ENCODE results near the gene BSPRY. TPM values are rescaled to one million over a fixed set of nuclear protein-coding genes. Genes with fewer than 3 reads are reported as not detected.
"Not testable (repeated sequence)": the region's sequence is repeated elsewhere in the genome, so short reads cannot be mapped to it uniquely, and the experiment has no call there.

Gene BSPRY
- total RNA-seq, 2 experiments from 2014 or later = 11.7 to 12.2 TPM

DNA sequence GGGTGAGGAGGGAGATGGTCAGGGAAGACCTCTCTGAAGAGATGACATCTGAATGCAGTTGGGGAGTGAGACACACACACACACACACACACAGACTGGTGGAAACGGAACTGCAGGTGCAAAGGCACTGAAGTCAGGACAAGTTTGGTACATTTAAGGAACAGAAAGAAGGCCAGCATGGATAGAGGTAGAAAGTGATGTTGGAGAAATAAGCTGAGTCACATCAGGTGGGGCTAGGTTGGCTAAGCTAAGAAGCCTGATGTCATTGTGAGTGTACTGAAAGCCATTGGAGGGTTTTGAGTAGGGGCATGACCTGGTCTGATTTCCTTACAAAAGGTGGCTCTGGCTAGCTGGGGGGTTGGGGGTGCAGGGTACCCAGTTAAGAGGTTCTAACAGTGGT is 3.1 kb downstream of the BSPRY start:
- Mint-ChIP-seq H3K27me3 (peaks cover 7% of the 10 kb centered on the region), H3K4me3 (no peak overlapping the region), H3K4me1 (peaks cover 38% of the 10 kb centered on the region), H3K36me3 (peaks cover 4% of the 10 kb centered on the region), H3K27ac (no peak overlapping the region), H3K9me3 (no peaks in the 10 kb centered on the region)
- no peak for DNase-seq

- no peak overlapping the region for H3K27ac Mint-ChIP-seq
- no peak overlapping the region for H3K4me3 Mint-ChIP-seq
- H3K36me3 Mint-ChIP-seq = peaks cover 6% of the 10 kb centered on the region
- H3K27me3 Mint-ChIP-seq = peaks cover 4% of the 10 kb centered on the region
- H3K9me3 Mint-ChIP-seq = no peaks in the 10 kb centered on the region
- DNase-seq = no peak
- H3K4me1 Mint-ChIP-seq = peaks cover 26% of the 10 kb centered on the region
Observed at GRCh38 chr9:113355040-113355596, 5.8 kb downstream of the BSPRY start.

GRCh38 chr9:113356686-113357292 is 7.4 kb downstream of the BSPRY start:
- peaks cover 4% of the 10 kb centered on the region for H3K27me3 Mint-ChIP-seq
- no peak overlapping the region for H3K27ac Mint-ChIP-seq
- H3K9me3 Mint-ChIP-seq = no peaks in the 10 kb centered on the region
- H3K36me3 Mint-ChIP-seq = peaks cover 6% of the 10 kb centered on the region
- DNase-seq = no peak
- H3K4me3 Mint-ChIP-seq = no peak overlapping the region
- H3K4me1 Mint-ChIP-seq = peaks cover 16% of the 10 kb centered on the region

DNA sequence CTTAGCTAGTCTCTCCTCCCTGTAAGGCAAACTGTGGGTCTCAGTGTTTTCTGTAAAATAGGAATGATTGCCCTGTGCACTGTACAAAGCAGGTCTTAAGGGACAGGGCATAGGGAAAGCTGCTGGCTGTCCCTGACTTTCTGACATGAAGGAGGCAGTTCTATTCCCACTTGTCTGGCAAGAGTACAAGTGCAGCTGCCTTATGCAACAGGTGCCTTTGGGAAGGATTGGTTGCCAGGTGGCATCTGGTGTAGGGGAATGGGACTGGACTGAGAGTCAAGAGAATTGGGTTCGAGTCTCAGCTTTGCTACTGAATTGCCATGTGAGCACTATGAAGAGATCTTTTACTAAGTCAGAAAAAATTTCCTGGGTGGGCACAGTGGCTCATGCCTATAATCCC is 10.0 kb downstream of the BSPRY start:
- no peak for DNase-seq
- Mint-ChIP-seq H3K9me3 (no peaks in the 10 kb centered on the region), H3K27me3 (no peaks in the 10 kb centered on the region), H3K27ac (no peak overlapping the region), H3K4me1 (peaks cover 7% of the 10 kb centered on the region), H3K4me3 (no peak overlapping the region), H3K36me3 (peaks cover 2% of the 10 kb centered on the region)

GRCh38 chr9:113360242-113360842 is 11.0 kb downstream of the BSPRY start:
- H3K9me3 Mint-ChIP-seq = no peaks in the 10 kb centered on the region
- H3K4me3 Mint-ChIP-seq = no peak overlapping the region
- H3K27me3 Mint-ChIP-seq = no peaks in the 10 kb centered on the region
- H3K36me3 Mint-ChIP-seq = peaks cover 2% of the 10 kb centered on the region
- DNase-seq = no peak
- H3K27ac Mint-ChIP-seq = no peak overlapping the region
- H3K4me1 Mint-ChIP-seq = peaks cover 7% of the 10 kb centered on the region

DNA sequence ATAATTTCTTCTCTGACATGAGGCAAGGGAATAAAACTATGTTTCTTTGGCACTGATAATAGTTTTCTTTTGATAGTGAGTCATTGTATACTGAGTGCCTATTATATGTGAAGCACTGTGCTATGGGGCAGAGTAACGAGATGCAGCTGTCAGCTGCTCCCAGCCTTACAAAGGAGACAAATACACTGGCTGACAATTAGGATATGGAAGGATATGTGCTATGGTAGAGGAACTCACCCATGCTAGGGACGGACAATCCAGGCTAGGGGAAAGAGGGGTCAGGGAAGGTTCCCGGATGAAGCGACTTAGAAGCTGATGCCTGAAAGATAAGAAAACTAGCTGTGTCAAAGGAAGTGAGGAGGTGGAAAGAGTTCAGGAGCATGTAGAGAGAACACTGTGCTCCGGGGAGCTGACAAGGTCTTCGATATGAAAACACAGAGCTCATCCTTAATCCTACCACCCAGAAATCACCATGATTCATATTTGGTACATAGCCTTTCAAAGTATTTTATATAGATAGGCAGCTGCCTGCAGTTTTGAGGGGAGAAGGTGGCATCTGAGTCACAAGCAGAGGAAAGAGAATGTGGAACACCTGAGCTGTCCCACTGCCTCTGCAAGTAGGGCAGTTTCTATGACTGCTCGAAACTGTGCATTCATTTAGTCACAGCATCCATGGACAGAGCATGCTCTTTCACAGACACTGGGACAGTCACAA is 12.1 kb downstream of the BSPRY start:
- Mint-ChIP-seq H3K4me3 (no peak overlapping the region), H3K27ac (no peak overlapping the region)

GRCh38 chr9:113363336-113363735 is 14.0 kb downstream of the BSPRY start:
- Mint-ChIP-seq H3K4me3 (no peak overlapping the region), H3K27me3 (no peaks in the 10 kb centered on the region), H3K9me3 (no peaks in the 10 kb centered on the region), H3K4me1 (peaks cover 7% of the 10 kb centered on the region), H3K36me3 (peaks cover 2% of the 10 kb centered on the region), H3K27ac (no peak overlapping the region)
- no peak for DNase-seq

More for the DNA sequence above, 12.1 kb downstream of the BSPRY start:
- no peak for DNase-seq
- H3K27me3 Mint-ChIP-seq = no peaks in the 10 kb centered on the region
- H3K36me3 Mint-ChIP-seq = peaks cover 2% of the 10 kb centered on the region
- peaks cover 7% of the 10 kb centered on the region for H3K4me1 Mint-ChIP-seq
- H3K9me3 Mint-ChIP-seq = no peaks in the 10 kb centered on the region

- Mint-ChIP-seq H3K36me3 (no peaks in the 10 kb centered on the region), H3K27me3 (no peaks in the 10 kb centered on the region), H3K9me3 (no peaks in the 10 kb centered on the region), H3K27ac (no peak overlapping the region), H3K4me3 (no peak overlapping the region), H3K4me1 (peaks cover 7% of the 10 kb centered on the region)
- no peak for DNase-seq
Observed at GRCh38 chr9:113364951-113365350, 15.6 kb downstream of the BSPRY start.

DNA sequence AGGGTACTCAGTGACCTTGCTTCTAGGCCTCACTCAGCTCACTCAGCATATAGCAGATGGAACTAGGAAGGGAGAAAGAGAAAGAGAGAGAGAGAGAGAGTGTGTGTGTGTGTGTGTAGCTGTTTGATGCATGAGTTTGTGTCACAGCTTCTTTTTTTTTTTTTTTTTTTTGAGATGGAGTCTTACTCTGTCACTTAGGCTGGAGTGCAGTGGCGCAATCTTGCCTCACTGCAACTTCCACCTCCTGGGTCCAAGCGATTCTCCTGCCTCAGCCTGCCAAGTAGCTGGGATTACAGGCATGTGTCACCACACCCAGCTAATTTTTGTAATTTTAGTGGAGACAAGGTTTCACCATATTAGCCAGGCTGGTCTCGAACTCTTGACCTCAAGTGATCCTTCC is 16.3 kb downstream of the BSPRY start:
- DNase-seq, H3K9me3 Mint-ChIP-seq, H3K36me3 Mint-ChIP-seq, H3K4me3 Mint-ChIP-seq, H3K27me3 Mint-ChIP-seq, H3K27ac Mint-ChIP-seq, H3K4me1 Mint-ChIP-seq: not testable (repeated sequence)

DNA sequence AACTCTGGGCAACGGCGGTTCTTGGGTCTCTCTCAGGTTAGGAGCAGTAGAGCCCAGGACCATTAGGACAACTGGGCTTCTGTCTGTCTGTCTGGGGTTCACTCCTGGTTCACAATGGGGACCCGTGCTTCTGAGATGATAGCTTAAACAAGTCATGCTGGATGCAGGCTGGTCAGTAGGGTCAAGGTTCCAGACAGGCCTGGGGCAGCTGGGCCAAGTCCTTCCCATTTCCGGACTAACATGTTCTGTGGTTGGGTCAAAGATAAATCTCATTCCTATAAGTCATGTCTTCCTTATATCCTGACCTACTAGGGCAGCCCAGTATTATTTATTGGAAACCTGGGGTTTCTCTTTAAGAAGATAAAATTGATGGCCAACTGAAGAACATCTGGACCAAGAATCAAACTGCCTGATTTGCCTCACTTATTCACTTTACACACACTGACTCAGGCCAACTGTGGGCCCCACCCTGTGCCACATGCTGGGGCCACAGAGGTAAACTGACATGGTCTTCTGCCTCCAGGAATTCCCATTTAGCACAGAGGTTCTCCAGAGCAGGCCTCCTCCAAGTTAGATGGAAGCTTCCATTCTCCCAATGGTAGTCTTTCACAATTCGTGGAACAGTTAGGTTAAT is 19.1 kb downstream of the BSPRY start:
- H3K27ac Mint-ChIP-seq = no peak overlapping the region
- H3K4me1 Mint-ChIP-seq = no peaks in the 10 kb centered on the region
- no peaks in the 10 kb centered on the region for H3K27me3 Mint-ChIP-seq
- no peaks in the 10 kb centered on the region for H3K36me3 Mint-ChIP-seq
- DNase-seq = no peak
- H3K4me3 Mint-ChIP-seq = no peak overlapping the region
- no peaks in the 10 kb centered on the region for H3K9me3 Mint-ChIP-seq

- Mint-ChIP-seq H3K4me3 (no peak overlapping the region), H3K27ac (no peak overlapping the region), H3K4me1 (no peaks in the 10 kb centered on the region), H3K27me3 (no peaks in the 10 kb centered on the region), H3K36me3 (no peaks in the 10 kb centered on the region), H3K9me3 (no peaks in the 10 kb centered on the region)
- no peak for DNase-seq
Observed at GRCh38 chr9:113368982-113369854, 19.9 kb downstream of the BSPRY start.

- Mint-ChIP-seq H3K36me3 (peaks cover under 1% of the 10 kb centered on the region), H3K27ac (no peak overlapping the region), H3K4me3 (no peak overlapping the region), H3K27me3 (no peaks in the 10 kb centered on the region), H3K9me3 (no peaks in the 10 kb centered on the region), H3K4me1 (peaks cover 2% of the 10 kb centered on the region)
- no peak for DNase-seq
Observed at GRCh38 chr9:113369855-113370140, 20.5 kb downstream of the BSPRY start.

DNA sequence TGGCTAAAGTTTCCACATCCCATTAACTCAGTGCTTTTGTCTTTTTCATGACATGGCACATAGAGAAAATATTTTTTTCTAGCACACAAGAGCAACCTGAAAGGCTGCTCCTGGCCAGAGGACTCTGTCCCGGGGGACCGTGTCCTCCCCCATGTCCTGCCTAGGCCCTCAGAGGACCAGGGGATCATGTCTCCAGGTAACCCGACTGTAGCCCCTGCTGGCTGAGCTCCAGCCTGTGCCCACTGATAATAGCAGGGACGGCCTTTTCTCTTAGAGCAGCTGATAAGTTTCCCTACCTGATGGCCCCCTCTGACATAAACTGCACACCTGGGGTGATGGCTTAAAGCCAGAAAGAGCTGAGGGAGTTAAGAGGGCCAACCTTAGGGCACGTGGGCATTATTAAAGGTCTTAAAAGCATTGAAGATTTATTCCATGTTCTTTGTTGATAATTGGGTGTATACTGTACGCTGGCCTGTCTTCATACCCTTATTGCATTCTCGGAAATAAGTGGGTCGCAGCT is 21.5 kb downstream of the BSPRY start:
- Mint-ChIP-seq H3K9me3 (no peaks in the 10 kb centered on the region), H3K27me3 (no peaks in the 10 kb centered on the region), H3K27ac (no peak overlapping the region)

GRCh38 chr9:113372059-113372458 is 22.7 kb downstream of the BSPRY start:
- H3K4me1 Mint-ChIP-seq = peaks cover 14% of the 10 kb centered on the region
- no peaks in the 10 kb centered on the region for H3K9me3 Mint-ChIP-seq
- no peaks in the 10 kb centered on the region for H3K27me3 Mint-ChIP-seq
- no peak overlapping the region for H3K27ac Mint-ChIP-seq
- no peak overlapping the region for H3K4me3 Mint-ChIP-seq
- no peak for DNase-seq
- peaks cover 8% of the 10 kb centered on the region for H3K36me3 Mint-ChIP-seq

More for the DNA sequence above, 21.5 kb downstream of the BSPRY start:
- H3K4me3 Mint-ChIP-seq = no peak overlapping the region
- H3K4me1 Mint-ChIP-seq = peaks cover 12% of the 10 kb centered on the region
- peaks cover 8% of the 10 kb centered on the region for H3K36me3 Mint-ChIP-seq
- DNase-seq = no peak

Data from activated naive CD8-positive, alpha-beta T cell treated with anti-CD3 and anti-CD28 coated beads for 36 hours (primary cell).